K562 (cell line): ENCODE measurements around the gene TOM1L2. TPM values are rescaled to one million over a fixed set of nuclear protein-coding genes. Genes with fewer than 3 reads are reported as not detected.

Experiments used
- ATAC-seq: fragments of 200-7000 bp; cut with Tn5 transposase; 3 replicates; pipeline ENCODE4 v1.9.1; 2020; ENCODE audit warnings: moderate library complexity
- BruUV-seq: library from RNA; stranded (reverse); fragments of 400-500 nt; replicated peaks from 2 replicates; lab custom pipeline; 2021; lab: Mats Ljungman, UMichigan
- CTCF ChIA-PET: fragments of 300-600 bp; formaldehyde crosslinking; extraction: SDS; loops from one replicate; lab custom pipeline; 2021; ENCODE audit warnings: low intra/inter-chr PET ratio; lab: Yijun Ruan, JAX
- POLR2A ChIA-PET: fragments of 300-600, 350-650 bp; sonication (Branson Sonifier 250); formaldehyde crosslinking; extraction: SDS; loops from one replicate; lab custom pipeline; 2021; ENCODE audit warnings: antibody characterized with exemption, inconsistent platforms; lab: Yijun Ruan, JAX
- DNase-seq, 4 experiments: peaks; one replicate each; pipeline versions ENCODE4 v3.0.0 to v3.0.0-alpha.2; 2011 to 2018; ENCODE audit warnings: low spot score in 3 of 4, mixed read lengths in 3 of 4; ENCODE audit errors: extremely low read depth in 1 of 4
- FAIRE-seq: peaks from 2 replicates; lab custom pipeline; 2011; peaks lifted over from hg19 to GRCh38; lab: Jason Lieb, UNC
- H2AFZ ChIP-seq: 2 replicates; pipeline ENCODE4 v1.6.0; 2011; ENCODE audit warnings: low read depth, low read length, control low read depth, inconsistent platforms
- H3K27ac ChIP-seq: fragments of 200-600 bp; 3 replicates; pipeline ENCODE4 v1.8.0; 2011; ENCODE audit warnings: low read depth, mild to moderate bottlenecking, control low read depth, inconsistent platforms, low read length, moderate library complexity, mixed read lengths; ENCODE audit errors: extremely low read depth
- H3K27me3 ChIP-seq, 2 experiments: fragments of 300-600 bp in 1 of 2; 2 replicates in 1 of 2; 3 replicates in 1 of 2; pipeline versions ENCODE4 v1.6.0 to v1.8.0; 2011; ENCODE audit warnings: inconsistent platforms in 2 of 2, low read length in 2 of 2, mild to moderate bottlenecking in 1 of 2, mixed read lengths in 1 of 2, moderate library complexity in 1 of 2; ENCODE audit not compliant: control insufficient read depth in 2 of 2, insufficient read depth in 2 of 2
- H3K36me3 ChIP-seq: fragments of 300-600 bp; 3 replicates; pipeline ENCODE4 v1.8.0; 2011; ENCODE audit warnings: mild to moderate bottlenecking, low read length, inconsistent platforms; ENCODE audit not compliant: control insufficient read depth, insufficient read depth
- H3K4me1 ChIP-seq, 2 experiments: fragments of 200-600 bp in 1 of 2; replicated peaks in 1 of 2; 2 replicates in 1 of 2; 3 replicates in 1 of 2; pipeline versions ENCODE4 v1.5.1 to v1.8.0; 2011; ENCODE audit warnings: inconsistent platforms in 2 of 2, low read length in 2 of 2, mild to moderate bottlenecking in 1 of 2, mixed read lengths in 1 of 2, moderate library complexity in 1 of 2; ENCODE audit not compliant: control insufficient read depth in 2 of 2, insufficient read depth in 2 of 2
- H3K4me2 ChIP-seq: 2 replicates; pipeline ENCODE4 v1.6.1; 2011; ENCODE audit warnings: low read length, control low read depth, inconsistent platforms, mixed read lengths; ENCODE audit not compliant: insufficient read depth
- H3K4me3 ChIP-seq: fragments of 200-600 bp; sonication (generic), shearing (Covaris generic); 2 replicates; pipeline ENCODE4 v1.5.1; 2016; ENCODE audit warnings: control low read depth, inconsistent platforms
- H3K79me2 ChIP-seq: fragments of 200-600 bp; 3 replicates; pipeline ENCODE4 v1.8.0; 2011; ENCODE audit warnings: low read length, inconsistent platforms; ENCODE audit not compliant: control insufficient read depth, insufficient read depth
- H3K9ac ChIP-seq, 2 experiments: 2 replicates each; pipeline versions ENCODE4 v1.6.0 to v1.6.1; 2011; ENCODE audit warnings: low read depth in 2 of 2, low read length in 2 of 2, control low read depth in 1 of 2, inconsistent platforms in 1 of 2, mild to moderate bottlenecking in 1 of 2, mixed read lengths in 1 of 2; ENCODE audit not compliant: insufficient read depth in 1 of 2
- H3K9me1 ChIP-seq: one replicate; pipeline ENCODE4 v1.6.0; 2011; ENCODE audit warnings: inconsistent platforms, mild to moderate bottlenecking, low read length, moderate library complexity; ENCODE audit not compliant: control insufficient read depth, insufficient read depth
- H3K9me3 ChIP-seq: replicated peaks from 2 replicates; pipeline ENCODE4 v1.5.1; 2011; ENCODE audit warnings: low read depth, low read length, inconsistent platforms; ENCODE audit not compliant: control insufficient read depth, insufficient read depth
- H4K20me1 ChIP-seq: replicated peaks from 2 replicates; pipeline ENCODE4 v1.6.1; 2011; ENCODE audit warnings: low read length, inconsistent platforms, mixed read lengths; ENCODE audit not compliant: control insufficient read depth, insufficient read depth
- ATF7 ChIP-seq: fragments of 450-650 bp; IDR thresholded peaks from 2 replicates; pipeline ENCODE4 v1.7.1; 2014; ENCODE audit warnings: mild to moderate bottlenecking, moderate library complexity
- C11orf30 ChIP-seq: fragments of 450-650 bp; IDR thresholded peaks from 2 replicates; pipeline ENCODE4 v1.6.1; 2016; ENCODE audit warnings: low read depth, mild to moderate bottlenecking
- CTBP1 ChIP-seq: fragments of 450-650 bp; IDR thresholded peaks from 2 replicates; pipeline ENCODE4 v1.6.1; 2016; ENCODE audit warnings: borderline replicate concordance
- DEAF1 ChIP-seq: fragments of 450-650 bp; formaldehyde crosslinking; IDR thresholded peaks from 2 replicates; pipeline ENCODE4 v1.4.0; 2020; ENCODE audit warnings: mild to moderate bottlenecking, moderate library complexity
- DPF2 ChIP-seq: fragments of 450-650 bp; IDR thresholded peaks from 2 replicates; pipeline ENCODE4 v1.6.1; 2016
- GATAD2B ChIP-seq: fragments of 450-650 bp; IDR thresholded peaks from 2 replicates; pipeline ENCODE4 v1.6.1; 2017; ENCODE audit warnings: mild to moderate bottlenecking, borderline replicate concordance
- HLTF ChIP-seq: fragments of 450-650 bp; IDR thresholded peaks from 2 replicates; pipeline ENCODE4 v1.6.1; 2016
- NONO ChIP-seq, 2 experiments: fragments of 200-400 bp in 1 of 2; fragments of 450-650 bp in 1 of 2; formaldehyde crosslinking in 1 of 2; IDR thresholded peaks; 2 replicates each; pipeline ENCODE4 v1.6.1; 2017; ENCODE audit warnings: low read depth in 2 of 2, mild to moderate bottlenecking in 2 of 2, moderate library complexity in 2 of 2, low read length in 1 of 2
- OTX1 ChIP-seq: fragments of 450-650 bp; formaldehyde crosslinking; IDR thresholded peaks from 2 replicates; pipeline ENCODE4 v1.4.0; 2022; ENCODE audit warnings: mild to moderate bottlenecking
- PTTG1 ChIP-seq: fragments of 450-650 bp; IDR thresholded peaks from 2 replicates; pipeline ENCODE4 v1.6.1; 2016; ENCODE audit warnings: low read depth, mild to moderate bottlenecking, missing genetic modification characterization, missing compliant biosample characterization
- RB1 ChIP-seq: fragments of 450-650 bp; IDR thresholded peaks from 2 replicates; pipeline ENCODE4 v1.6.1; 2017; ENCODE audit warnings: low read depth, mild to moderate bottlenecking
- TRIM28 ChIP-seq: fragments of 450-650 bp; IDR thresholded peaks from 2 replicates; pipeline ENCODE4 v1.6.1; 2017
- TSC22D4 ChIP-seq: fragments of 450-650 bp; IDR thresholded peaks from 2 replicates; pipeline ENCODE4 v1.6.1; 2016; ENCODE audit warnings: missing genetic modification characterization, missing biosample characterization, control low read depth
- YY1 ChIP-seq, 3 experiments: IDR thresholded peaks; 2 replicates each; pipeline ENCODE4 v1.6.1; 2011; ENCODE audit warnings: low read length in 2 of 3, mild to moderate bottlenecking in 2 of 3, moderate library complexity in 2 of 3, borderline replicate concordance in 1 of 3, control low read depth in 1 of 3, low read depth in 1 of 3; ENCODE audit not compliant: insufficient read depth in 3 of 3, insufficient replicate concordance in 2 of 3, control insufficient read depth in 1 of 3, insufficient read length in 1 of 3; ENCODE audit errors: extremely low read depth in 1 of 3
- ZFP36 ChIP-seq: fragments of 150-350 bp; IDR thresholded peaks from 2 replicates; pipeline ENCODE4 v1.6.1; 2018; ENCODE audit warnings: low read length, low read depth; ENCODE audit not compliant: partially characterized antibody
- ZKSCAN1 ChIP-seq: fragments of 150-350 bp; IDR thresholded peaks from 2 replicates; pipeline ENCODE4 v1.6.1; 2016; ENCODE audit warnings: low read depth, low read length
- ZNF212 ChIP-seq: fragments of 450-650 bp; formaldehyde crosslinking; IDR thresholded peaks from 2 replicates; pipeline ENCODE4 v1.4.0; 2020; ENCODE audit warnings: mild to moderate bottlenecking
- WGBS: fragments of 100-300 bp; shearing (Covaris generic); methylation state at CpG from one replicate; pipeline ENCODE4 v1.1.6; 2016; ENCODE audit warnings: low coverage, mixed read lengths; ENCODE audit not compliant: insufficient coverage; ENCODE audit errors: missing lambda C conversion rate; 5-methylcytosine and 5-hydroxymethylcytosine counted together
- in situ Hi-C: fragments of 300-500 bp; cut with MboI; formaldehyde crosslinking; loops from 4 replicates; pipeline ENCODE4 v1.15.0; 2018; ENCODE audit warnings: inconsistent platforms, mixed read lengths
- intact Hi-C: fragments of 100-400 bp; cut with micrococcal nuclease; formaldehyde crosslinking; loops from 2 replicates; pipeline ENCODE4 v1.14.2; 2022
- polyA plus RNA-seq, 8 experiments: library from polyadenylated mRNA; depleted of rRNA in 4 of 8; stranded (reverse) in 5 of 8; unstranded in 3 of 8; fragments of >200 nt; fragmentation: Nextera tagmentation in 2 of 8; fragmentation: Illumina TruSeq in 1 of 8; extraction: Ambion mirVana in 2 of 8; extraction: Trizol in 1 of 8; gene quantifications; 2 replicates each; pipeline versions ENCODE4 v1.2.1 to v1.2.3, GENCODE V29; 2011 to 2014; ENCODE audit warnings: inconsistent platforms in 1 of 8, missing spikeins in 1 of 8
- total RNA-seq, 7 experiments: library from RNA; depleted of rRNA in 6 of 7; stranded (reverse); fragments of >200 nt in 6 of 7; fragmentation: Illumina TruSeq in 2 of 7; extraction: Trizol in 2 of 7; gene quantifications; 2 replicates each; pipeline versions ENCODE4 v1.2.1 to v1.2.3, GENCODE V29; 2011 to 2021; ENCODE audit warnings: low replicate concordance in 1 of 7
- TF ChIP-seq, protein P1 (sequence below): fragments of 450-650 bp; IDR thresholded peaks from 2 replicates; pipeline ENCODE4 v1.6.1; 2014; ENCODE audit warnings: low read depth, mild to moderate bottlenecking, moderate library complexity, borderline replicate concordance
- TF ChIP-seq, protein P2 (sequence below): fragments of 450-650 bp; formaldehyde crosslinking; IDR thresholded peaks from 2 replicates; pipeline ENCODE4 v1.4.0; 2022; ENCODE audit warnings: missing genetic modification characterization

TOM1L2 gene
- total and polyA plus RNA-seq, 9 of the 15 experiments (the other 6 are each of a cell fraction or from before 2014, with no cell fraction given), result 0.07 to 6.0 (median 2.5) TPM

GRCh38 chr17:17958982-17959381 is 13.2 kb downstream of the TOM1L2 start:
- TF ChIP-seq YY1 (IDR thresholded peaks at IDR 0.05; ENCODE audit: borderline replicate concordance in 1 of 3, control insufficient read depth in 1 of 3, extremely low read depth in 1 of 3, insufficient read depth in 3 of 3, insufficient read length in 1 of 3, insufficient replicate concordance in 2 of 3, low read depth in 1 of 3, low read length in 2 of 3), result no peak
- TF ChIP-seq, protein P1, sequence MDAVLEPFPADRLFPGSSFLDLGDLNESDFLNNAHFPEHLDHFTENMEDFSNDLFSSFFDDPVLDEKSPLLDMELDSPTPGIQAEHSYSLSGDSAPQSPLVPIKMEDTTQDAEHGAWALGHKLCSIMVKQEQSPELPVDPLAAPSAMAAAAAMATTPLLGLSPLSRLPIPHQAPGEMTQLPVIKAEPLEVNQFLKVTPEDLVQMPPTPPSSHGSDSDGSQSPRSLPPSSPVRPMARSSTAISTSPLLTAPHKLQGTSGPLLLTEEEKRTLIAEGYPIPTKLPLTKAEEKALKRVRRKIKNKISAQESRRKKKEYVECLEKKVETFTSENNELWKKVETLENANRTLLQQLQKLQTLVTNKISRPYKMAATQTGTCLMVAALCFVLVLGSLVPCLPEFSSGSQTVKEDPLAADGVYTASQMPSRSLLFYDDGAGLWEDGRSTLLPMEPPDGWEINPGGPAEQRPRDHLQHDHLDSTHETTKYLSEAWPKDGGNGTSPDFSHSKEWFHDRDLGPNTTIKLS, result no peak
- no peak for TF ChIP-seq DPF2
- TF ChIP-seq PTTG1 (tag), result no peak
- no peak for TF ChIP-seq ATF7
- no peak for TF ChIP-seq ZNF212 (CRISPR knock-in tag)
- TF ChIP-seq TRIM28, result no peak
- TF ChIP-seq, protein P2, sequence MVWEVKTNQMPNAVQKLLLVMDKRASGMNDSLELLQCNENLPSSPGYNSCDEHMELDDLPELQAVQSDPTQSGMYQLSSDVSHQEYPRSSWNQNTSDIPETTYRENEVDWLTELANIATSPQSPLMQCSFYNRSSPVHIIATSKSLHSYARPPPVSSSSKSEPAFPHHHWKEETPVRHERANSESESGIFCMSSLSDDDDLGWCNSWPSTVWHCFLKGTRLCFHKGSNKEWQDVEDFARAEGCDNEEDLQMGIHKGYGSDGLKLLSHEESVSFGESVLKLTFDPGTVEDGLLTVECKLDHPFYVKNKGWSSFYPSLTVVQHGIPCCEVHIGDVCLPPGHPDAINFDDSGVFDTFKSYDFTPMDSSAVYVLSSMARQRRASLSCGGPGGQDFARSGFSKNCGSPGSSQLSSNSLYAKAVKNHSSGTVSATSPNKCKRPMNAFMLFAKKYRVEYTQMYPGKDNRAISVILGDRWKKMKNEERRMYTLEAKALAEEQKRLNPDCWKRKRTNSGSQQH, result no peak
- TF ChIP-seq RB1, result no peak
- TF ChIP-seq HLTF, result no peak
- TF ChIP-seq CTBP1, result no peak
- no peak for TF ChIP-seq GATAD2B
- no peak for TF ChIP-seq OTX1 (CRISPR knock-in tag)
- no peak for TF ChIP-seq ZKSCAN1
- no peak for TF ChIP-seq TSC22D4
- no peak for TF ChIP-seq C11orf30
- TF ChIP-seq NONO (IDR thresholded peaks at IDR 0.05; ENCODE audit: low read depth in 2 of 2, low read length in 1 of 2), result no peak
- TF ChIP-seq ZFP36, result no peak
- no peak for TF ChIP-seq DEAF1
- Histone ChIP-seq H3K9ac (no peak overlapping the region), H3K9me3 (no peaks in the 10 kb centered on the region), H3K27me3 (no peaks in the 10 kb centered on the region), H3K27ac (no peak overlapping the region), H3K4me1 (peaks cover 7 to 8% of the 10 kb centered on the region in 2 experiments; a peak in 3 of 5 replicates), H2AFZ (no peak overlapping the region), H4K20me1 (no peaks in the 10 kb centered on the region; the same call in 1 of the 2 replicates), H3K36me3 (no peaks in the 10 kb centered on the region), H3K9me1 (no peaks in the 10 kb centered on the region), H3K4me2 (no peak overlapping the region), H3K79me2 (no peaks in the 10 kb centered on the region), H3K4me3 (no peak overlapping the region)
- DNase-seq (no peak), FAIRE-seq (no peak), ATAC-seq (no peak)
- CTCF ChIA-PET, result no interaction called here
- WGBS, result 84% methylated on average over 5 of the region's 5 CpGs
- POLR2A ChIA-PET, result no interaction called here
- in situ Hi-C loops, result no loop called here
- intact Hi-C loops, result no loop called here
- no TSS peak for BruUV-seq
